ENCODE results near the gene STK39. TPM values are rescaled to one million over a fixed set of nuclear protein-coding genes. Genes with fewer than 3 reads are reported as not detected.

STK39 gene
- total and polyA plus RNA-seq, 2 donors (not counting 1 experiment from before 2014, with no cell fraction given): 2.3 to 14.6 TPM

- no peak for ATAC-seq (ENCODE audit: low read depth)
- H3K9me3 ChIP-seq (ENCODE audit: control extremely low read depth in 1 of 3, control insufficient read depth in 2 of 3, insufficient read depth in 1 of 3, low read length in 2 of 3): no peaks in the 10 kb centered on the region
- CTCF ChIA-PET: no interaction called here
- H4K20me1 ChIP-seq (ENCODE audit: control insufficient read depth, insufficient read depth, low read length, poor library complexity, severe bottlenecking): peaks cover 2% of the 10 kb centered on the region
- no peak overlapping the region for H3K4me3 ChIP-seq (ENCODE audit: control extremely low read depth in 1 of 5, extremely low read depth in 1 of 5, insufficient read depth in 1 of 5, low read depth in 2 of 5, low read length in 4 of 5)
- Mint-ChIP-seq H3K27ac (no peak overlapping the region), H3K4me1 (peaks cover 47% of the 10 kb centered on the region), H3K4me3 (no peak overlapping the region), H3K9me3 (ENCODE audit: insufficient read depth) (no peaks in the 10 kb centered on the region), H3K27me3 (no peaks in the 10 kb centered on the region)
- POLR2A ChIA-PET: no interaction called here
- no peak for DNase-seq
- H2AFZ ChIP-seq (ENCODE audit: insufficient read depth, low read depth, low read length, poor library complexity, severe bottlenecking): no peak overlapping the region
- TF ChIP-seq CTCF (IDR thresholded peaks at IDR 0.05) (no peak), EZH2 (IDR thresholded peaks at IDR 0.05; ENCODE audit: borderline replicate concordance, insufficient read depth, low read depth, low read length, poor library complexity, severe bottlenecking) (no peak)
- no peak overlapping the region for H3K27ac ChIP-seq (ENCODE audit: low read length in 2 of 2)
- H3K36me3 ChIP-seq (replicated peaks in 1 of 2; ENCODE audit: control extremely low read depth in 1 of 2, control insufficient read depth in 1 of 2, extremely low read depth in 1 of 2, insufficient read depth in 2 of 2, low read length in 1 of 2): no peaks in the 10 kb centered on the region
- H3K27me3 ChIP-seq (replicated peaks in 1 of 4; ENCODE audit: control extremely low read depth in 1 of 4, control insufficient read depth in 3 of 4, insufficient read depth in 4 of 4, low read length in 3 of 4): no peaks in the 10 kb centered on the region
- no CpG with 5 or more reads among the region's 7 CpGs for WGBS (ENCODE audit: insufficient coverage)
- H3K4me2 ChIP-seq (replicated peaks; ENCODE audit: low read depth, low read length, poor library complexity, severe bottlenecking): no peak overlapping the region
- no peak overlapping the region for H3K9ac ChIP-seq (ENCODE audit: low read length)
- intact Hi-C loops (cut with micrococcal nuclease): no loop called here
- H3K4me1 ChIP-seq (ENCODE audit: control insufficient read depth in 2 of 2, insufficient read depth in 2 of 2, low read length in 2 of 2): peaks cover 19 to 22% of the 10 kb centered on the region in 2 donors
- peaks cover 26% of the 10 kb centered on the region for H3K79me2 ChIP-seq (ENCODE audit: control insufficient read depth, insufficient read depth, low read length)
These were observed 48.8 kb downstream of the STK39 start for GRCh38 chr2:168198476-168199207.

GRCh38 chr2:168196764-168197180 is 50.6 kb downstream of the STK39 start:
- Histone ChIP-seq H3K4me1 (ENCODE audit: control insufficient read depth in 2 of 2, insufficient read depth in 2 of 2, low read length in 2 of 2) (peaks cover 31 to 38% of the 10 kb centered on the region in 2 donors), H3K9me3 (ENCODE audit: control extremely low read depth in 1 of 3, control insufficient read depth in 2 of 3, insufficient read depth in 1 of 3, low read length in 2 of 3) (no peaks in the 10 kb centered on the region), H3K27ac (ENCODE audit: low read length in 2 of 2) (no peak overlapping the region), H3K79me2 (ENCODE audit: control insufficient read depth, insufficient read depth, low read length) (peaks cover 42% of the 10 kb centered on the region), H3K27me3 (replicated peaks in 1 of 4; ENCODE audit: control extremely low read depth in 1 of 4, control insufficient read depth in 3 of 4, insufficient read depth in 4 of 4, low read length in 3 of 4) (no peaks in the 10 kb centered on the region), H3K4me3 (ENCODE audit: control extremely low read depth in 1 of 5, extremely low read depth in 1 of 5, insufficient read depth in 1 of 5, low read depth in 2 of 5, low read length in 4 of 5) (no peak overlapping the region), H3K4me2 (replicated peaks; ENCODE audit: low read depth, low read length, poor library complexity, severe bottlenecking) (no peak overlapping the region), H2AFZ (ENCODE audit: insufficient read depth, low read depth, low read length, poor library complexity, severe bottlenecking) (no peak overlapping the region), H4K20me1 (ENCODE audit: control insufficient read depth, insufficient read depth, low read length, poor library complexity, severe bottlenecking) (peaks cover 17% of the 10 kb centered on the region), H3K36me3 (replicated peaks in 1 of 2; ENCODE audit: control extremely low read depth in 1 of 2, control insufficient read depth in 1 of 2, extremely low read depth in 1 of 2, insufficient read depth in 2 of 2, low read length in 1 of 2) (no peaks in the 10 kb centered on the region), H3K9ac (ENCODE audit: low read length) (no peak overlapping the region)
- Mint-ChIP-seq H3K27ac (no peak overlapping the region), H3K27me3 (no peaks in the 10 kb centered on the region), H3K9me3 (ENCODE audit: insufficient read depth) (no peaks in the 10 kb centered on the region), H3K4me1 (peaks cover 49% of the 10 kb centered on the region), H3K4me3 (no peak overlapping the region)
- 98% methylated on average over 4 of the region's 4 CpGs for WGBS (ENCODE audit: insufficient coverage)
- ChIA-PET CTCF (no interaction called here), POLR2A (no interaction called here)
- DNase-seq (no peak), ATAC-seq (ENCODE audit: low read depth) (no peak)
- intact Hi-C loops (cut with micrococcal nuclease): no loop called here
- TF ChIP-seq EZH2 (IDR thresholded peaks at IDR 0.05; ENCODE audit: borderline replicate concordance, insufficient read depth, low read depth, low read length, poor library complexity, severe bottlenecking) (no peak), CTCF (IDR thresholded peaks at IDR 0.05) (no peak)

Data from B cell (primary cell).